ENCODE measurements around the gene TYMS. TPM values are rescaled to one million over a fixed set of nuclear protein-coding genes. Genes with fewer than 3 reads are reported as not detected.
A peak's percentile ranks its signal among the peaks of the same experiment; 100 is the strongest.

Gene TYMS
- total RNA-seq, 4 donors from 2014 or later: 0.26 to 28.6 (median 4.8) TPM; not detected in 1

GRCh38 chr18:615092-615521 is 42.3 kb upstream of the TYMS start:
- Histone ChIP-seq H3K27me3 (no peaks in the 10 kb centered on the region), H3K9me3 (no peaks in the 10 kb centered on the region), H3K36me3 (no peaks in the 10 kb centered on the region), H3K4me3 (no peak overlapping the region), H3K4me1 (no peaks in the 10 kb centered on the region), H3K27ac (peak overlapping the region in 1 of 2 donors; percentile 26)
- intact Hi-C loops (cut with DNase I; ENCODE audit: low total_unique reads): loop anchor here (5.0 kb wide), 1 partner anchor 328 kb away; no protein-coding TSS in a partner anchor
- TF ChIP-seq CTCF (IDR thresholded peaks at IDR 0.05) (no peak), POLR2A (IDR thresholded peaks at IDR 0.05) (no peak)
- DNase-seq: no peak

GRCh38 chr18:615773-616172 is 41.7 kb upstream of the TYMS start:
- Histone ChIP-seq H3K9me3 (no peaks in the 10 kb centered on the region), H3K36me3 (no peaks in the 10 kb centered on the region), H3K4me1 (no peaks in the 10 kb centered on the region), H3K27me3 (no peaks in the 10 kb centered on the region), H3K27ac (peak overlapping the region in 1 of 2 donors; percentile 26), H3K4me3 (no peak overlapping the region)
- TF ChIP-seq POLR2A (IDR thresholded peaks at IDR 0.05): no peak
- TF ChIP-seq CTCF (IDR thresholded peaks at IDR 0.05): no peak
- no peak for DNase-seq
- intact Hi-C loops (cut with DNase I; ENCODE audit: low total_unique reads): loop anchor here (5.0 kb wide), 1 partner anchor 328 kb away; no protein-coding TSS in a partner anchor

- no peak overlapping the region for H3K27ac ChIP-seq
- no peaks in the 10 kb centered on the region for H3K36me3 ChIP-seq
- H3K4me3 ChIP-seq: no peak overlapping the region
- intact Hi-C loops (cut with DNase I; ENCODE audit: low total_unique reads): loop anchor here (5.0 kb wide), 1 partner anchor 329 kb away; no protein-coding TSS in a partner anchor
- no peaks in the 10 kb centered on the region for H3K27me3 ChIP-seq
- TF ChIP-seq CTCF (IDR thresholded peaks at IDR 0.05): peak; percentile 65 to 84 (median 68)
- no peak for TF ChIP-seq POLR2A (IDR thresholded peaks at IDR 0.05)
- no peak for DNase-seq
- H3K4me1 ChIP-seq: no peaks in the 10 kb centered on the region
- H3K9me3 ChIP-seq: no peaks in the 10 kb centered on the region
Observed at GRCh38 chr18:616380-616995, 41.0 kb upstream of the TYMS start.

GRCh38 chr18:617970-618504 is 39.4 kb upstream of the TYMS start:
- Histone ChIP-seq H3K27me3 (no peaks in the 10 kb centered on the region), H3K4me1 (no peaks in the 10 kb centered on the region), H3K36me3 (no peaks in the 10 kb centered on the region), H3K9me3 (no peaks in the 10 kb centered on the region), H3K4me3 (no peak overlapping the region), H3K27ac (no peak overlapping the region)
- no peak for TF ChIP-seq CTCF (IDR thresholded peaks at IDR 0.05)
- no peak for TF ChIP-seq POLR2A (IDR thresholded peaks at IDR 0.05)
- no peak for DNase-seq
- intact Hi-C loops (cut with DNase I; ENCODE audit: low total_unique reads): loop anchor here (5.0 kb wide), 1 partner anchor 331 kb away; no protein-coding TSS in a partner anchor

GRCh38 chr18:618618-619017 is 38.8 kb upstream of the TYMS start:
- intact Hi-C loops (cut with DNase I; ENCODE audit: low total_unique reads): loop anchor here (5.0 kb wide), 1 partner anchor 331 kb away; no protein-coding TSS in a partner anchor
- Histone ChIP-seq H3K4me3 (no peak overlapping the region), H3K36me3 (no peaks in the 10 kb centered on the region), H3K9me3 (no peaks in the 10 kb centered on the region), H3K27ac (no peak overlapping the region), H3K4me1 (no peaks in the 10 kb centered on the region), H3K27me3 (no peaks in the 10 kb centered on the region)
- TF ChIP-seq CTCF (IDR thresholded peaks at IDR 0.05) (no peak), POLR2A (IDR thresholded peaks at IDR 0.05) (no peak)
- DNase-seq: no peak

Data from uterus (tissue), 4 donors.